Measurements from ENCODE around the gene NFIC. TPM values are rescaled to one million over a fixed set of nuclear protein-coding genes. Genes with fewer than 3 reads are reported as not detected.

The NFIC gene
- total RNA-seq, 1 experiment from 2014 or later, result 4.6 TPM

GRCh38 chr19:3518659-3519058, 152.3 kb downstream of the NFIC start:
- no peak for DNase-seq (ENCODE audit: low read depth)
- in situ Hi-C loops (cut with HindIII; ENCODE audit: low pct_unique_long_range_greater_than_20kb, low sequenced_read_pairs), result no loop called here

Other genes starting within 250 kb of the NFIC start
- not detected in 2 replicates for gene GNA15, start 230.6 kb upstream of the NFIC start, total RNA-seq (2014; rRNA removed; shearing (Covaris generic); ENCODE audit: low replicate concordance)
- gene S1PR4, start 187.8 kb upstream of the NFIC start, total RNA-seq (2014; rRNA removed; shearing (Covaris generic); ENCODE audit: low replicate concordance), result 0.58 TPM in 1 of 2 replicates, not detected in the other
- 45.6 and 108 TPM in 2 replicates for gene NCLN, start 180.7 kb upstream of the NFIC start, total RNA-seq (2014; rRNA removed; shearing (Covaris generic); ENCODE audit: low replicate concordance)
- 0.47 TPM in 1 of 2 replicates, not detected in the other for gene CELF5, start 141.9 kb upstream of the NFIC start, total RNA-seq (2014; rRNA removed; shearing (Covaris generic); ENCODE audit: low replicate concordance)
- gene SMIM24, start 113.9 kb downstream of the NFIC start, total RNA-seq (2014; rRNA removed; shearing (Covaris generic); ENCODE audit: low replicate concordance), result not detected in 2 replicates
- not detected in 2 replicates for gene SMIM44, start 116.9 kb downstream of the NFIC start, total RNA-seq (2014; rRNA removed; shearing (Covaris generic); ENCODE audit: low replicate concordance)
- 19.1 and 34.2 TPM in 2 replicates for gene DOHH, start 134.1 kb downstream of the NFIC start, total RNA-seq (2014; rRNA removed; shearing (Covaris generic); ENCODE audit: low replicate concordance)
- 23.0 and 46.7 TPM in 2 replicates for gene FZR1, start 139.7 kb downstream of the NFIC start, total RNA-seq (2014; rRNA removed; shearing (Covaris generic); ENCODE audit: low replicate concordance)
- gene TEKTIP1, start 172.6 kb downstream of the NFIC start, total RNA-seq (2014; rRNA removed; shearing (Covaris generic); ENCODE audit: low replicate concordance), result not detected in 2 replicates
- 98.9 and 131 TPM in 2 replicates for gene MFSD12, start 191.0 kb downstream of the NFIC start, total RNA-seq (2014; rRNA removed; shearing (Covaris generic); ENCODE audit: low replicate concordance)
- gene HMG20B, start 206.4 kb downstream of the NFIC start, total RNA-seq (2014; rRNA removed; shearing (Covaris generic); ENCODE audit: low replicate concordance), result 142 and 164 TPM in 2 replicates
- not detected in 2 replicates for gene GIPC3, start 218.9 kb downstream of the NFIC start, total RNA-seq (2014; rRNA removed; shearing (Covaris generic); ENCODE audit: low replicate concordance)
- gene TBXA2R, start 240.3 kb downstream of the NFIC start, total RNA-seq (2014; rRNA removed; shearing (Covaris generic); ENCODE audit: low replicate concordance), result 0.98 TPM in 1 of 2 replicates, not detected in the other